HepG2 (cell line): ENCODE measurements around the gene IFI35. TPM values are rescaled to one million over a fixed set of nuclear protein-coding genes. Genes with fewer than 3 reads are reported as not detected.

Experiments used
- BCL6 ChIP-seq: IDR thresholded peaks from 2 replicates; pipeline ENCODE4 v1.6.1; 2016; ENCODE audit warnings: missing genetic modification reagents, missing compliant biosample characterization
- CREB1 ChIP-seq, 2 experiments: fragments of 450-650 bp in 1 of 2; IDR thresholded peaks; 2 replicates each; pipeline ENCODE4 v1.6.1; 2016 to 2017; ENCODE audit warnings: control low read depth in 1 of 2, mild to moderate bottlenecking in 1 of 2, missing compliant biosample characterization in 1 of 2, missing genetic modification characterization in 1 of 2
- FOXO1 ChIP-seq: sonication (generic); formaldehyde crosslinking; IDR thresholded peaks from 2 replicates; pipeline ENCODE4 v1.4.0; 2020; ENCODE audit warnings: missing genetic modification reagents
- MATR3 ChIP-seq: sonication (generic); formaldehyde crosslinking; IDR thresholded peaks from 2 replicates; pipeline ENCODE4 v1.4.0; 2020; ENCODE audit warnings: missing genetic modification reagents
- NFE2L1 ChIP-seq: sonication (generic); formaldehyde crosslinking; IDR thresholded peaks from 2 replicates; pipeline ENCODE4 v1.4.0; 2020; ENCODE audit warnings: missing genetic modification reagents, mild to moderate bottlenecking, borderline replicate concordance
- NKX3-1 ChIP-seq: sonication (generic); formaldehyde crosslinking; IDR thresholded peaks from 2 replicates; pipeline ENCODE4 v1.5.0; 2020; ENCODE audit warnings: missing genetic modification reagents
- PATZ1 ChIP-seq: sonication (generic); formaldehyde crosslinking; IDR thresholded peaks from 2 replicates; pipeline ENCODE4 v1.4.0; 2020; ENCODE audit warnings: missing genetic modification reagents
- SRSF1 ChIP-seq: fragments of 200-400 bp; formaldehyde crosslinking; optimal IDR thresholded peaks from 2 replicates; pipeline ENCODE3; 2017; ENCODE audit warnings: mild to moderate bottlenecking, low read depth, low read length, moderate library complexity
- TMF1 ChIP-seq: sonication (generic); formaldehyde crosslinking; IDR thresholded peaks from 2 replicates; pipeline ENCODE4 v1.8.1; 2022; ENCODE audit warnings: low read depth, missing genetic modification reagents
- U2AF1 ChIP-seq: fragments of 200-400 bp; formaldehyde crosslinking; optimal IDR thresholded peaks from 2 replicates; pipeline ENCODE3; 2017; ENCODE audit warnings: mild to moderate bottlenecking, low read depth, low read length
- ZBTB40 ChIP-seq, 2 experiments: fragments of 450-650 bp in 1 of 2; sonication (generic) in 1 of 2; formaldehyde crosslinking in 1 of 2; IDR thresholded peaks; 2 replicates each; pipeline versions ENCODE4 v1.6.1 to v1.8.0; 2016 to 2022; ENCODE audit warnings: antibody characterized with exemption in 1 of 2, mild to moderate bottlenecking in 1 of 2, missing genetic modification reagents in 1 of 2
- ZFX ChIP-seq: sonication (generic); formaldehyde crosslinking; IDR thresholded peaks from 2 replicates; pipeline ENCODE4 v1.4.0; 2020; ENCODE audit warnings: mild to moderate bottlenecking, low read depth, missing genetic modification reagents, moderate library complexity
- ZNF274 ChIP-seq: sonication (generic); formaldehyde crosslinking; IDR thresholded peaks from 2 replicates; pipeline ENCODE4 v1.5.1; 2020; ENCODE audit warnings: mild to moderate bottlenecking, missing genetic modification reagents
- polyA plus RNA-seq, 8 experiments: library from polyadenylated mRNA; depleted of rRNA in 3 of 8; stranded (reverse) in 7 of 8; unstranded in 1 of 8; fragments of >200 nt; fragmentation: Illumina TruSeq in 4 of 8; extraction: Trizol in 4 of 8; gene quantifications; 2 replicates each; pipeline versions ENCODE4 v1.2.1 to v1.2.3, GENCODE V29; 2011 to 2016; ENCODE audit warnings: low read depth in 4 of 8, missing spikeins in 1 of 8, mixed read lengths in 1 of 8; ENCODE audit not compliant: insufficient read depth in 1 of 8
- total RNA-seq, 5 experiments: library from RNA; depleted of rRNA; stranded (reverse); fragments of >200 nt; fragmentation: Illumina TruSeq; extraction: Trizol; gene quantifications; 2 replicates each; pipeline ENCODE4 v1.2.3, GENCODE V29; 2016; ENCODE audit warnings: low read depth in 1 of 5

The IFI35 gene
- total and polyA plus RNA-seq, 2 of the 13 experiments (the other 11 are each of a cell fraction or from before 2014, with no cell fraction given): 28.9 to 38.1 TPM

- TF ChIP-seq ZBTB40 (IDR thresholded peaks at IDR 0.05) (peak; percentile 100), ZBTB40 (CRISPR knock-in tag; IDR thresholded peaks at IDR 0.05) (peak; percentile 100), MATR3 (CRISPR knock-in tag) (no peak), BCL6 (peak; percentile 88), CREB1 (IDR thresholded peaks at IDR 0.05) (peak; percentile 96), CREB1 (CRISPR knock-in tag; IDR thresholded peaks at IDR 0.05) (peak; percentile 99), NFE2L1 (CRISPR knock-in tag) (peak; percentile 63; the same call in 1 of the 2 replicates), TMF1 (peak; percentile 80; the same call in 1 of the 2 replicates), U2AF1 (peak; percentile 98), ZNF274 (CRISPR knock-in tag) (peak; percentile 77), PATZ1 (peak; percentile 79; the same call in 1 of the 2 replicates), SRSF1 (peak; percentile 96), NKX3-1 (CRISPR knock-in tag) (peak; percentile 62; the same call in 1 of the 2 replicates), ZFX (peak; percentile 100), FOXO1 (CRISPR knock-in tag) (peak; percentile 88)
Measured at GRCh38 chr17:42997984-42998938, 8.3 kb upstream of the IFI35 start, which contains the start of gene RPL27 (continued).
